ENCODE data around the gene TMEM63A.

GRCh38 chr1:225908773-225909172 lies 26.6 kb upstream of the TMEM63A start:
- TF ChIP-seq, protein P1, sequence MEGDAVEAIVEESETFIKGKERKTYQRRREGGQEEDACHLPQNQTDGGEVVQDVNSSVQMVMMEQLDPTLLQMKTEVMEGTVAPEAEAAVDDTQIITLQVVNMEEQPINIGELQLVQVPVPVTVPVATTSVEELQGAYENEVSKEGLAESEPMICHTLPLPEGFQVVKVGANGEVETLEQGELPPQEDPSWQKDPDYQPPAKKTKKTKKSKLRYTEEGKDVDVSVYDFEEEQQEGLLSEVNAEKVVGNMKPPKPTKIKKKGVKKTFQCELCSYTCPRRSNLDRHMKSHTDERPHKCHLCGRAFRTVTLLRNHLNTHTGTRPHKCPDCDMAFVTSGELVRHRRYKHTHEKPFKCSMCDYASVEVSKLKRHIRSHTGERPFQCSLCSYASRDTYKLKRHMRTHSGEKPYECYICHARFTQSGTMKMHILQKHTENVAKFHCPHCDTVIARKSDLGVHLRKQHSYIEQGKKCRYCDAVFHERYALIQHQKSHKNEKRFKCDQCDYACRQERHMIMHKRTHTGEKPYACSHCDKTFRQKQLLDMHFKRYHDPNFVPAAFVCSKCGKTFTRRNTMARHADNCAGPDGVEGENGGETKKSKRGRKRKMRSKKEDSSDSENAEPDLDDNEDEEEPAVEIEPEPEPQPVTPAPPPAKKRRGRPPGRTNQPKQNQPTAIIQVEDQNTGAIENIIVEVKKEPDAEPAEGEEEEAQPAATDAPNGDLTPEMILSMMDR (IDR thresholded peaks at IDR 0.05 in 8 of 11, conservative IDR thresholded peaks at IDR 0.05 in 3 of 11): no peak
- TF ChIP-seq POLR2A (IDR thresholded peaks at IDR 0.05) (no peak), POLR2AphosphoS5 (IDR thresholded peaks at IDR 0.05) (no peak)

Measured in spleen (tissue), 7 donors.